Activated CD8-positive, alpha-beta memory T cell treated with anti-CD3 and anti-CD28 coated beads, Interleukin-2, amount 50 U/mL, for 48 hours (primary cell): ENCODE data around the gene MYBPC2.
"Not testable (repeated sequence)": the region's sequence is repeated elsewhere in the genome, so short reads cannot be mapped to it uniquely, and the experiment has no call there.

Source experiments
- DNase-seq: peaks from one replicate; pipeline ENCODE4 v3.0.0-alpha.2; 2020

The MYBPC2 gene

GRCh38 chr19:50432221-50433028 lies at the start of gene MYBPC2:
TSS of gene MYBPC2 (plus strand) at chr19:50432892. CDS start at chr19:50432954, 62 bp downstream.
- DNase-seq: no peak

- DNase-seq: no peak
Measured at GRCh38 chr19:50383001-50383851, 49.5 kb upstream of the MYBPC2 start.

- peak; percentile 99 for DNase-seq
Measured at GRCh38 chr19:50383852-50384684, 48.6 kb upstream of the MYBPC2 start, which contains the start of gene POLD1. TSS of gene POLD1 (plus strand) at chr19:50384347. CDS start at chr19:50398852, 14,505 bp downstream.

- DNase-seq: no peak
Measured at GRCh38 chr19:50384685-50385535, 47.8 kb upstream of the MYBPC2 start.

GRCh38 chr19:50387176-50387867 lies 45.4 kb upstream of the MYBPC2 start:
- DNase-seq: peak; percentile 51

GRCh38 chr19:50387868-50388245 lies 44.8 kb upstream of the MYBPC2 start:
- DNase-seq: no peak

- DNase-seq: not testable (repeated sequence)
Measured at GRCh38 chr19:50390295-50390694, 42.4 kb upstream of the MYBPC2 start.

GRCh38 chr19:50390952-50391351 lies 41.7 kb upstream of the MYBPC2 start:
- DNase-seq: not testable (repeated sequence)

- DNase-seq: no peak
Measured at GRCh38 chr19:50392759-50393158, 39.9 kb upstream of the MYBPC2 start.

- no peak for DNase-seq
Measured at GRCh38 chr19:50393589-50393988, 39.1 kb upstream of the MYBPC2 start.

- no peak for DNase-seq
Measured at GRCh38 chr19:50394017-50394416, 38.7 kb upstream of the MYBPC2 start.

GRCh38 chr19:50398675-50399367 lies 33.9 kb upstream of the MYBPC2 start:
- no peak for DNase-seq

- DNase-seq: no peak
Measured at GRCh38 chr19:50399368-50399745, 33.3 kb upstream of the MYBPC2 start.

GRCh38 chr19:50401605-50402450 lies 30.9 kb upstream of the MYBPC2 start:
- DNase-seq: no peak

GRCh38 chr19:50402544-50403301 lies 30.0 kb upstream of the MYBPC2 start:
- no peak for DNase-seq

GRCh38 chr19:50406156-50406820 lies 26.4 kb upstream of the MYBPC2 start:
- no peak for DNase-seq

GRCh38 chr19:50406829-50407228 lies 25.9 kb upstream of the MYBPC2 start:
- DNase-seq: no peak

- no peak for DNase-seq
Measured at GRCh38 chr19:50409347-50409746, 23.3 kb upstream of the MYBPC2 start.
